ENCODE measurements around the gene SERPINA1. TPM values are rescaled to one million over a fixed set of nuclear protein-coding genes. Genes with fewer than 3 reads are reported as not detected.

SERPINA1 gene
- total RNA-seq, 1 experiment from 2014 or later, result 8.3 TPM

DNA sequence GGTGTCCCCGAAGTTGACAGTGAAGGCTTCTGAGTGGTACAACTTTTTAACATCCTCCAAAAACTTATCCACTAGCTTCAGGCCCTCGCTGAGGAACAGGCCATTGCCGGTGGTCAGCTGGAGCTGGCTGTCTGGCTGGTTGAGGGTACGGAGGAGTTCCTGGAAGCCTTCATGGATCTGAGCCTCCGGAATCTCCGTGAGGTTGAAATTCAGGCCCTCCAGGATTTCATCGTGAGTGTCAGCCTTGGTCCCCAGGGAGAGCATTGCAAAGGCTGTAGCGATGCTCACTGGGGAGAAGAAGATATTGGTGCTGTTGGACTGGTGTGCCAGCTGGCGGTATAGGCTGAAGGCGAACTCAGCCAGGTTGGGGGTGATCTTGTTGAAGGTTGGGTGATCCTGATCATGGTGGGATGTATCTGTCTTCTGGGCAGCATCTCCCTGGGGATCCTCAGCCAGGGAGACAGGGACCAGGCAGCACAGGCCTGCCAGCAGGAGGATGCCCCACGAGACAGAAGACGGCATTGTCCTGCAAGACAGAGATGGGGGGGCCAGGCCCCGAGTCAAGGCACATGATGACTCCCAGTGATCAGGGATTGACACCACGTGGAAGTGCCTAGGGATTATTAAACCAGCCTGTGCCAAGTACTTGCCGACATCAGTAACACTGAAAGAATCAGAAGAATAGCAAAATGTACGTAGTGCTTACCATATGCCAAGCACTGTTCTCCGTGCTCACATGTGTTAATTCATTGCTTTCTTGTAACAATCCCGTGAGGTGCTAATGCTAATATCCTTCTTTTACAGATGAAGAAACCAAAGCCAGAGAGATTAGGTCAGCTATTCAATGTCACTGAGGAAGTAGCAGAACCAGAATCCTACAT is 5.4 kb downstream of the SERPINA1 start:
- no peak for DNase-seq (ENCODE audit: low read depth)

DNA sequence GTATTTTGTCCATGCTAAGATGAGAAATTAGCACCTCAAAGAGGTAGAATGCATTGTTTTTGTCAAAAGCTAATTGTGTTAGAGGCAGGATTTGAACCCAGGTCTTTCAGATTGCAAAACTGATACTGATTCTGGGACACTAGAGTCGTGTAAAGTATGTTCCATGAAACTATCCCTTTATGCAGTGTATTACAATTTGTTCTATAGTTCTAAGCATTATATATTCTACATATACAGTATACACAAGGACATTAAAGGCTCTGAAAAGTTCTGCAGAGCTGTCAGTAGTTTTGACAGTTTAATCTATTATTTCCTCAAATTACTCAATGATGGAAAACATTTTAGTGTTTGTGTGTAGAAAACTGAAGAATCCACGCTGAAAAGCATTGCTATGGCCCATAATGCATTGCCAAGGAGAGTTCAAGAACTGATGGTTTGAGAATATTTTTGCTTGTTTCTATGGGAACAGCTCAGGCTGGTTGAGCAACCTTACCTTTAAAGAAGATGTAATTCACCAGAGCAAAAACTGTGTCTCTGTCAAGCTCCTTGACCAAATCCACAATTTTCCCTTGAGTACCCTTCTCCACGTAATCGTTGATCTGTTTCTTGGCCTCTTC is 6.2 kb downstream of the SERPINA1 start:
- no peak for DNase-seq (ENCODE audit: low read depth)

DNA sequence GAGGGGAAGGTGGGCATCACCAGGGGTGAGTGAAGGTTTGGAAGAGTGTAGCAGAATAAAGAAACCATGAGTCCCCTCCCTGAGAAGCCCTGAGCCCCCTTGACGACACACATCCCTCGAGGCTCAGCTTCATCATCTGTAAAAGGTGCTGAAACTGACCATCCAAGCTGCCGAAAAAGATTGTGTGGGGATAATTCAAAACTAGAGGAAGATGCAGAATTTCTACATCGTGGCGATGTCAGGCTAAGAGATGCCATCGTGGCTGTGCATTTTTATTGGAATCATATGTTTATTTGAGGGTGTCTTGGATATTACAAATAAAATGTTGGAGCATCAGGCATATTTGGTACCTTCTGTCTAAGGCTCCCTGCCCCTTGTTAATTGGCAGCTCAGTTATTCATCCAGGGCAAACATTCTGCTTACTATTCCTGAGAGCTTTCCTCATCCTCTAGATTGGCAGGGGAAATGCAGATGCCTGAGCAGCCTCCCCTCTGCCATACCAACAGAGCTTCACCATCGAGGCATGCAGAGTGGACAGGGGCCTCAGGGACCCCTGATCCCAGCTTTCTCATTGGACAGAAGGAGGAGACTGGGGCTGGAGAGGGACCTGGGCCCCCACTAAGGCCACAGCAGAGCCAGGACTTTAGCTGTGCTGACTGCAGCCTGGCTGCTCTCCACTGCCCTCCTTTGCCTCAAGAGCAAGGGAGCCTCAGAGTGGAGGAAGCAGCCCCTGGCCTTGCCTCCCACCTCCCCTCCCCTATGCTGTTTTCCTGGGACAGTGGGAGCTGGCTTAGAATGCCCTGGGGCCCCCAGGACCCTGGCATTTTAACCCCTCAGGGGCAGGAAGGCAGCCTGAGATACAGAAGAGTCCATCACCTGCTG is 7.0 kb downstream of the SERPINA1 start:
- DNase-seq (ENCODE audit: low read depth), result no peak

DNA sequence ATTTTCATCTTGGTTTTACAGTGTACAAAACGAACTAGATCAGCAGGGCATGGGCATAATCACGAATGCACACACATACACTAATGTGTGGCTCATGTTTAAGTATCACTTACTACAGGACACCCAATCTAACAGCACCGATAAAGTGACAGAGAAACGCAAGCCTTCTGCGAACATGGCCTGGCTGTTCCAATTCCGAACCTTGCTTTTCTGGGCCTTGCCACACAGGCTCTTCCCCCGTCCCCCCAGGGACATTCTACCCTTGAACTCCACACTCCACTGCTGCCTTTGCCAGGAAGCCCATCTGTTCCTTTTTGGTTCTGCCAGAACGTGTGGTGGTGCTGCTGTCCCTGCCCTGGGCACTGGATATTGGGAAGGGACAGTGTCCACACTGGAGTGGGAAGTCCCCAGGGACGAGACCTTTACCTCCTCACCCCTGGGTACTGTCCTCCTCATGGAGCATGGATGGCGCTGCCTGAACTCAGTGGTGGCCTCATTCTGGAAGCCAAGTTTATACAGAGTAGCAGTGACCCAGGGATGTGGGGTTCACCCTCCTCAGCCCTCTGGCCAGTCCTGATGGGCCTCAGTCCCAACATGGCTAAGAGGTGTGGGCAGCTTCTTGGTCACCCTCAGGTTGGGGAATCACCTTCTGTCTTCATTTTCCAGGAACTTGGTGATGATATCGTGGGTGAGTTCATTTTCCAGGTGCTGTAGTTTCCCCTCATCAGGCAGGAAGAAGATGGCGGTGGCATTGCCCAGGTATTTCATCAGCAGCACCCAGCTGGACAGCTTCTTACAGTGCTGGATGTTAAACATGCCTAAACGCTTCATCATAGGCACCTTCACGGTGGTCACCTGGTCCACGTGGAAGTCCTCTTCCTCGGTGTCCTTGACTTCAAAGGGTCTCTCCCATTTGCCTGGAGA is 7.9 kb downstream of the SERPINA1 start:
- no peak for DNase-seq (ENCODE audit: low read depth)

DNA sequence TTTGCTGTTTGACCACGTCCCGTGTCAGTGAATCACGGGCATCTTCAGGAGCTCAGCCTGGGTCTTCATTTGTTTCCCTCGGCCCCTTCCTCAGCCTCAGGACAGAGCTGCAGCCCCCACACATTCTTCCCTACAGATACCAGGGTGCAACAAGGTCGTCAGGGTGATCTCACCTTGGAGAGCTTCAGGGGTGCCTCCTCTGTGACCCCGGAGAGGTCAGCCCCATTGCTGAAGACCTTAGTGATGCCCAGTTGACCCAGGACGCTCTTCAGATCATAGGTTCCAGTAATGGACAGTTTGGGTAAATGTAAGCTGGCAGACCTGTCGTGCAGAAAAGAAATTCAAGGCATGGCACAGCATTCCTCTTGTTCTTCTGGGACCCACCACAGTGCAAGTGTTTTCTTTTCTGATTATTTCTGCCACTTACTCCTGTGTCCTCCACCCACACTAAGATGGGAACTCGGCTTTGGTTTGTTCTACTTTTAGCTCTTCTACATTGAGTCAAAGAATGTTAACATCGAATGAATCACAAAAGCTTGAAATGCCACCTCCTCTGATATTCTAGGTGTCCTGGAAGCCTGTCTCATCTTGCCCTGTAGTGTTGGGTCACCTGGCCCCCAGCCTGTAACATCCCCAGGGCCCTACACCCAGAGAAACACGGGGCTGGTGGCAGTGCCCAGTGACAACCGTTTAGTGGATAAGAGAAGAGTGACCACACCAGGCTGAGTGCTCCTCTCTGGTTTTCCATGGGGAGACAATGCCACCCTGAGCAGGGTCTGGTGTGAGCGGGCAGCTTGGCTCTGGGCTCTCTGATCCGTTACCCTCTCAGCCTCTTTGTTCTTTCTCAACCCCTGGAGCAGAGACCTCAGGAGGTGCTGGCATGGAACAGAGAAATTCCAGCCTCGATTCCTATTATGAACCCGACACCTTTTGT is 8.8 kb downstream of the SERPINA1 start:
- no peak for DNase-seq (ENCODE audit: low read depth)

DNA sequence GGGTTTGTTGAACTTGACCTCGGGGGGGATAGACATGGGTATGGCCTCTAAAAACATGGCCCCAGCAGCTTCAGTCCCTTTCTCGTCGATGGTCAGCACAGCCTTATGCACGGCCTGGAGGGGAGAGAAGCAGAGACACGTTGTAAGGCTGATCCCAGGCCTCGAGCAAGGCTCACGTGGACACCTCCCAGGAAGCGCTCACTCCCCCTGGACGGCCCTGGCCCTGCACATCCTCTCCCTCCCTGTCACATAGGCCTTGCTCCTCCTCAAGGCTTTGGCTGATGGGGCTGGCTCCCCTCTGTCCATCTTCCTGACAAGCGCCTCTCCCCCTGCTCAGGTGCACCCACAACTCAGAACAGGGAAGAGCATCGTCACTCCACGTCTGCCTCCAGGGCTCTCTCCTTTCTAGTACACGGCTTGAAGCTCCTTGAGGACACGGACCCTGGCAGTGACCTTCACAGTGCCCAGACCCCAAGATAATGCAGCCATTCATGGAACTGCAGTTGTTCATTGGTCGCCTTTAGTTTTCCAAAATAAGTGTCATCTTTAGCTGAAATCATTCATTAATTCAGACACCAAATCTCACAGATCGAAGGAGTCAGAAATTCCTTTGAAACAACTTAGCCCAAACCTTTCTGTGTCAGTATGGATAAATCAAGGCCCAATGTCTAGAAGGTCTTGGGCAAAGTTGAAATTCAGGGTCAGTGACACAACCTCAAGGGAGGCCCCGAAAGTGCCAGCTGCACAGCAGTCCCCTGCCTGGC is 9.7 kb downstream of the SERPINA1 start:
- no peak for DNase-seq (ENCODE audit: low read depth)

DNA sequence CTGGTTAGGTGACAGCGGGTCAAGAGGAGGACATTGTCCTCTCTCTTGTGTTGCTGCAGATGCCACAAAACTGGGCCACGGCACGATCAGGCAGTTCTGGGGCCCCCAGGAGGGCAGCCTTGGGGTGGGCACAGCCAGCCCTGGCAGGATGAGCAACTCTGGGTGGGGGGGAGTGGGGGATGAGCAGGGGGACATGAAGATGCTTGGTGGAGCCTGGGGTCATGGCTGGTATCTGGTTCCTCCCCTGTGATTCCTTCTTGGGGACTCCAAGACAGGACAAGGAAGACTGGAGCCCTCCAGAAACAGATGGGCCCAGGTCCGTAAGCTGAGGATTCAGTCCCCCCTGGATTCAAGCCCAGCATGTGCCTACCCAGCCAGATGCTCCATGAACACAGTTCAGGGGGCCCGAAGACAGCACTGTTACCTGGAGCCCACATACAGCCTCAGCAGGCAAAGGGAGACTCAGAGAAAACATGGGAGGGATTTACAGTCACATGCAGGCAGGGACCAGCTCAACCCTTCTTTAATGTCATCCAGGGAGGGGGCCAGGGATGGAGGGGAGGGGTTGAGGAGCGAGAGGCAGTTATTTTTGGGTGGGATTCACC is 10.4 kb downstream of the SERPINA1 start:
- no peak for DNase-seq (ENCODE audit: low read depth)

DNA sequence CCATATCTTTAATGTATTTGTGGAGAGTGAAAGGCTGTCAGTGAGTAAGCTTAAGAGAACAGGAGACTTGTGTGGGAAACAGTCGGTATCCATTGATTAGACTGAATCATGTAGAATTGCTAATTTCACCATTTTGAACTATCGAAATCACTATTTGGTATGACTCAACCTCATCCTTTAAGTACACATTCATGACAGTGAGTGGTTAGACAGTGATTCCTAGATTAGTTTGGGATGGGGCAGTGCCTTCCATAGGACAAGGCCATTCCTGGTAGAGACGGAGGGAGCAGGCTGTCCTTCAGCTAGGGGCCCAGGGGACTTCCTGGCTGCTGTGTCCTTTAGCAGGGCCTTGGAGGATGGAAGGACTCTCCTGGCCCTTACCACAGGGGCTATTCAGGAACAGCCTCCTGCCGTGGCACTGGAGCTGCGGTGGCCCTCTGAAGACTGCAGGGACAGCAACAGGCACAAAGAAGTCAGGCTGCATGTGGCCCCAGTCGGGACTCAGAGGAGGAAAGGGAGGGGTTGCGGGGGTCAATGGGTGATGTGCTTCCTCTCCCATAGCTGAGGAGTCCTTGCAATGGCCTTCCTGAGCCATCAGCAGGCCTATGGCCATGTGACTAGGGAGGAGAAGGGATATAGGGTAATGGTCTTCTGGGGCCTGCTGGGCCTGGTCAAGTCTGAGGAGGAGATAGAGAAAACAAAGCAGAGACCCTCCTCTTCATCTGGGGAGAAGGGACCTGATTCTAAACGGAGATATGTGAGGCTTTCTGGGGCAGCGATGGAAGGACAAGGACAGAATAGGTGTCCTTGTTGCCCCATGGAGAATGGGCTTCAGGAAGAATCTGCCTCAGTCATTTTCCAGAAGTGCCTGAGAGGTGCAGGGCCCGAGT is 11.2 kb downstream of the SERPINA1 start:
- no peak for DNase-seq (ENCODE audit: low read depth)

DNA sequence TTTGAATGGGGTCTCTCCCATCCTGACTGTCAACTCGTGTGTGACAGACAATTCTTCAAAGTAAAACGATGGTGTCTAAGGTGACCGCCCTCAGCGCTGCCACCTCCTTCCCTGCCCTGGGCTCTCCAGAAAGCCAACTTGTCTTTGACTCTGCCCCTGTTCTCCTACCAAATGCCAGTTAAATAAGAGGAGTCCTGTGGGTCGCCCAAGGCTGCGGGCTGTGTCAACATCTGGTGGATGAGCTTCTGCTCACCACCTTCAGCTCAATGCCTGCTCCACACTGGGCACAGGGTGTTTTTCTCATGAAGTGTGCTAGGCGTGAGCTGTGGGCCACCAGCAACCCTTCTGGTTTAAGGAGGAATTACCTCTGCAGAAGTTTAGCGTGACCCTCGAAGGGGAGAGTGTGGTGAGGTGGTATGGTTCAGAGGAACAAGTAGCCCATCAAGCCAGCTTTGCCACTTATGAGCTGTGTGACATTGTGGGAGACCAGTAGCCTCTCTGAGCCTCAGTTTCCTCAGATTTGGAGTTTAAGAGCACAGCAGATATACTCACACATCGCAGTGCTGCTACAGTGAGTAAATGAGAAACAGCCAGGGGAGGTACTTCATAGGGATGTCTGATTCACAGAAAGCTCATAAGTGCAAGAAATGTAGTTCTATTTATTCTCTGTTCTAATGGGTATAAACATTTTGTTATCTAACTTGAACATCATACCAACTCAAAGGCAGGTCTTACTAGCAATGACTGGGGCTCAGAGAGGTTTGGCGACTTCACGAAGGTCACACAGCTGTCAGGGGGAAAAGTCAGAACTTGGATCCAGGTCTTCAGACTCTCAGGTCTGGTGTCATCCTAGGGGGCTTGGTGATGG is 12.1 kb downstream of the SERPINA1 start:
- no peak for DNase-seq (ENCODE audit: low read depth)

DNA sequence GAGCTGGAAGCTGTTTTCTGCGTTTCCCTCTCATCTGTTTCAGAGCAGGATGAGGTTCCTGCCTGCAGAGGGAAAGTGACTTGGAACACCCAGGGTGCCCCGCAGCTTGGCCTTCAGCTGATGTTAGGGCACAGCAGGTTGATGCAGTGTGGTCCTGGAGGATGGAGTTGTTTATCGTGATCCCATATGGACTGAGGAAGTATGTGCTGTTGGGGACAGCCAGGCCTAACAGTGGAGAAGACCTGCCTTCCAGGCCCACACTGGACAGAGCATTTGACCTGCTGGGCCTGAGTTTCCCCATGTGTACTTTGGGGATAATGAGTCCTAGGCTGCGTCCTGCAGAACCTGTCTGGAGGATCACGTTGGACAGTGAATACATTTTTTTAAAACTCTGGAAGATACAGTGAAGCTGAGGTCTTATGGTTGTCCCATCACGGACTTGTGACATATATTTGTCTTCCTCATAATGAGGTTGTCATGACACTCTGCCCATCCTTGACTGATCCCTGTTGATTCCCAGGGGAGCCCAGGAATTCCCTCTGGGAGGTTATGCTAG is 12.8 kb downstream of the SERPINA1 start:
- no peak for DNase-seq (ENCODE audit: low read depth)

DNA sequence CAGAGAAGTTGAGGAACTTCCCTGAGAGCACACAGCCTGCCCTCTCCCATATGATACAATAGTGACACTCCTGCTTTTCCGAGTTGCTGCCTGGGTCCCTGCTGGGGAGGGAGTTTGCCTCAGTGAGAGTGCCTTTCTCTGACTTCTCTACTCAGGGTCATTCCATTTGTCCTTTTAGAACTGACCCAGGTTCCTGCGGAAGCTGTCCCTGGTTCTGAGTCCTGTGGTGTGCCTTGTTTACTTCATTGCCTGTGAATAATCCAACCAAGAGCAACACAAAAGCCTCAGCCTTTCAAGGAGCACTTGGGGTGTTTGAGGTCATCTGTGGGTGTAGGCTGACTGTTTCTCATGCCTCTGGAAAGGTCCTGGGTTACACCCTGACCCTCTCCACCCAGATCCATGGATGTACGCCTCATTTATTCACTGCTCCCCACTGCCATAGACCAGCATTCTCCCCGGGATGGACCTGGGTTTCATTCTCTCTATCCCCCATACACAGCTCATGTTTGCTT is 13.6 kb downstream of the SERPINA1 start:
- DNase-seq (ENCODE audit: low read depth), result peak; percentile 19

DNA sequence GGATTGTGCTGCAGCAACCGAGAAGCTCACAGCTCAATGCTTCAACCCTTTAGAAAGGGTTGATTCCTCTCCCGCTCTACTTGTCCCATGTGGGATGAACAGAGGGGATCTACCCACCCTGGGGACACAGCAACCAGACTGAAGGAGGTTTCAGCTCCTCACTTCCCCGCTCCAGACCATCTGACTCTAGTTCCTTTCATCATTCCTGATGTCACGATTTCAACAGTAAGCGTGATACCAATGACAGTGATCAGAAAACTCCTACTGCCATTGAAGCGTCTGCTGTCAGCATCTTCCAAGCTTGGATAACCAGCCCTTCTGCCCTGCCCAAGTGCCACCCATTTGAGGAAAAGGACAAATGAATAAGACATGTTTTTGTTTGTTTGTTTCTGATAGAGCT is 14.3 kb downstream of the SERPINA1 start:
- no peak for DNase-seq (ENCODE audit: low read depth)

DNA sequence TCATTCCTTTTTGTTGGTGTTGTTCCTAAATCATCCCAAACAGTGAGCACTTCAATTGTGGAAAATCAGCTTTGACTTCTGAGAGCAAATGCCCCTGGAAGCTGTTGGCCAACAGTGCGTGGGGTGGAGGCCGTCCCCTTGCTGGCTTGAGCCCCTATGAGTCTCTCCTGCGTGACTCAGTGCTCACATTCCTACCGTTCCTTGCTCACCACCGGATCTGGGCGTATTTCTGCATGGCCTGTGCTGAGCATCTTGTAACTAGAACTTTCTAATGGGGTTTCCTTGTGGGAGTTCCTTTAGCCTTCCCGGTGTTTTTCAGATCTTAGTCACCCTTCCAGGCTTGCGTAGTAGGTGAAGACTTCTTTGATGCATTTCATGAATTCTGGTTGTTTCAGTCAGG is 14.7 kb downstream of the SERPINA1 start:
- DNase-seq (ENCODE audit: low read depth), result peak; percentile 88

DNA sequence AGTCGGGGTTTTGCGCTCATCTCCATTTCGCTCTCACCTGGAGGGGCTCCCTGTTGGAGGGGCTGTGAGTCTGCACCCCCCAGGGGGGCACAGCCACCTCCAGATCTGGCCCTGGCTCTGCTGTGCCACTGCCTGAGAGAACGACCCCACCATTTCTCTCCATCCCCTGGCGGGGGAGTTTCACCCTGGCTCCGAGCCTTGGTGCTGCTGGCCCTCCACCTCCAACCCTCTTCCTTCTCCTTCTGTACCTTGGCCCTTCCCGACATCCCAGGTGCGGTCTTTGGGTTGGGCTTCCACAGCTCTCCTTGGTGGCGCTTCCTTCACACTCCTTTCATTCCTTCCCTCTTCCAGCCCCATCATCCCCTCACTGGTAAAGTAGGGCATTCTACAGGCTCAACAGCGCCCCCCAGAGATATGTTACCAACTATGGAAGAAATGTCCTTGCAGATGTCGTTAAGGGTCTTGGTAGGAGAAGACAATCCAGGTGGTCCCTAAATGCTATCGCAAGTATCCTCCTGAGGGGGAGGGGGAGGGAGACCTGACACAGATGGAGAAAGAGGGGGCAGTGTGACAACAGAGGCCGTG is 16.3 kb downstream of the SERPINA1 start:
- no peak for DNase-seq (ENCODE audit: low read depth)

DNA sequence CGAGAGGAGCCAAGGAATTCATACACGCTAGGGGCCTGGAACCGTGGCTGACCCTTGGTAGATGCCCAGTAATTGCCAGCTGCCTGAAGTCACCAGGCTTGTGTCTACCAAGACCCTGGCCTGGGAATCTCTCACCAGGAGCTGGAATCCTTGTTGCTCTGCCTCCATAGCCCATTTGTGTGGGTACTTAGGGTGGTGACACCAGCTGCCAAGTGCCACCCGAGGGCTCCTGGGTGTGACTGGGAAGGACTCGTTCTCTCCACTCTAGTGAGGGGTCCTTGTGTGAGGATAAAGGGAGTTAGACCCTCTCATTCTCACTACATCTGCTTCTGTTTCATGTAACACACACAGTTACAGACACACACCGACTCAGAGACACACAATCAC is 17.9 kb downstream of the SERPINA1 start:
- no peak for DNase-seq (ENCODE audit: low read depth)

Measured in M059J (cell line).